Right lobe of liver (tissue), 6 donors: ENCODE data around the gene CARMIL1. TPM values are rescaled to one million over a fixed set of nuclear protein-coding genes. Genes with fewer than 3 reads are reported as not detected.

Experiments used
- ATAC-seq, 4 donors: fragments of 200-7000 bp; cut with Tn5 transposase; one replicate each; pipeline ENCODE4 v1.9.1; 2020; ENCODE audit warnings: mild to moderate bottlenecking in 4 of 4, moderate library complexity in 4 of 4
- DNase-seq, 3 donors: peaks; one replicate each; pipeline ENCODE4 v3.0.0-alpha.2; 2020
- H3K27ac ChIP-seq, 3 donors: fragments of 200-600 bp; one replicate each; pipeline ENCODE4 v1.8.0; 2022
- H3K27me3 ChIP-seq, 2 donors: fragments of 200-600 bp; one replicate each; pipeline ENCODE4 v1.8.0; 2022
- H3K36me3 ChIP-seq, 4 donors: fragments of 200-600 bp; sonication (generic) in 1 of 4; one replicate each; pipeline versions ENCODE4 v1.5.1 to v1.8.0; 2017 to 2022; ENCODE audit warnings: control low read depth in 1 of 4
- H3K4me1 ChIP-seq, 4 donors: fragments of 200-600 bp; sonication (generic) in 1 of 4; one replicate each; pipeline versions ENCODE4 v1.5.1 to v1.8.0; 2017 to 2022; ENCODE audit warnings: control low read depth in 1 of 4
- H3K4me3 ChIP-seq, 3 donors: fragments of 200-600 bp; one replicate each; pipeline ENCODE4 v1.8.0; 2022
- H3K9me3 ChIP-seq, 4 donors: fragments of 200-600 bp; sonication (generic) in 1 of 4; one replicate each; pipeline versions ENCODE4 v1.5.1 to v1.8.0; 2017 to 2022; ENCODE audit warnings: control low read depth in 1 of 4
- CTCF ChIP-seq, 4 donors: fragments of 200-600 bp in 3 of 4; fragments of 450-650 bp in 1 of 4; IDR thresholded peaks; one replicate each; pipeline versions ENCODE4 v1.5.1 to v1.8.0; 2016 to 2022; ENCODE audit warnings: antibody characterized with exemption in 4 of 4, mild to moderate bottlenecking in 2 of 4
- POLR2A ChIP-seq: fragments of 450-650 bp; IDR thresholded peaks from one replicate; pipeline ENCODE4 v1.6.1; 2017; ENCODE audit warnings: antibody characterized with exemption, mild to moderate bottlenecking
- WGBS: methylation state at CpG from one replicate; pipeline ENCODE4 v1.1.6; 2018; ENCODE audit warnings: low coverage, low lambda C conversion rate; ENCODE audit not compliant: insufficient coverage; ENCODE audit errors: missing lambda C conversion rate; 5-methylcytosine and 5-hydroxymethylcytosine counted together
- intact Hi-C, 2 donors: fragments of 100-400 bp; cut with DNase I; formaldehyde crosslinking; loops; one replicate each; pipeline versions ENCODE4 v1.11.2 to v1.14.1; 2022
- total RNA-seq, 6 experiments: library from RNA; depleted of rRNA in 2 of 6; stranded (reverse); fragments of >200 nt in 2 of 6; fragmentation: NEBNext Ultra II Directional in 3 of 6; extraction: Animal tissue kit (Norgen Biotek cat#: 25700) in 3 of 6; gene quantifications; one replicate each; pipeline versions ENCODE4 v1.1.0 to v1.2.4, GENCODE V29; 2016 to 2023
- donor health status: DM: no; HTN: yes; CAD: no.
- donor health status: DM: no; HTN: no; CAD: no.
- donor health status: DM: no; HTN: no; CAD: no.
- donor health status: DM: no; HTN: yes; CAD: no.
- donor health status: DM: no; HTN: yes; CAD: no.

Gene CARMIL1
- total RNA-seq, 6 experiments from 2014 or later = 3.3 to 8.6 (median 4.6) TPM

DNA sequence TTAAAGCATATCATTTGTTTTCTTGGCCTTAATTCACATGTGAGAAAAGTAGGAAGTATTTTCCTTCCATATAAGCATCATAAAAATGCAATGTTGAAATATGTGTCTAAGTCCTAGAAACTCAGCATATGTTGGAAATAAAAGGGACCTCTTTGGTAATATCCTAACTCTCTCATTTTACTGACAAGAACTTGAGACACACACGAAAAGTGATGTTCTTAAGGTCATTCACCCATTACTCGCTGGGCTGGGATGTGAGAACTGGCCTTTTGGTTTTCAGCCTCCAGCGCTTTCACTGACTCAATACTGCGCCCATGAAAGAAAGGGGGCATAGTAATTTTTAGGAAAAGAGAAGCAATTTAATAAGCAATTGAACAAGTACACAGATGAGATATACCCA, 219.3 kb downstream of the CARMIL1 start:
- DNase-seq (no peak), ATAC-seq (no peak)
- H3K9me3 ChIP-seq = no peaks in the 10 kb centered on the region
- no peak overlapping the region for H3K4me3 ChIP-seq
- intact Hi-C loops = loop anchor here in 1 of 2 donors (10.0 kb wide), 1 partner anchor 224 kb away; the partner anchor contains the start of gene CARMIL1
- no peaks in the 10 kb centered on the region for H3K4me1 ChIP-seq
- TF ChIP-seq POLR2A = no peak
- no peak for TF ChIP-seq CTCF (IDR thresholded peaks at IDR 0.05)
- no peak overlapping the region for H3K27ac ChIP-seq
- no peaks in the 10 kb centered on the region for H3K36me3 ChIP-seq
- WGBS = 61% methylated on average over 4 of the region's 4 CpGs
- no peaks in the 10 kb centered on the region for H3K27me3 ChIP-seq

DNA sequence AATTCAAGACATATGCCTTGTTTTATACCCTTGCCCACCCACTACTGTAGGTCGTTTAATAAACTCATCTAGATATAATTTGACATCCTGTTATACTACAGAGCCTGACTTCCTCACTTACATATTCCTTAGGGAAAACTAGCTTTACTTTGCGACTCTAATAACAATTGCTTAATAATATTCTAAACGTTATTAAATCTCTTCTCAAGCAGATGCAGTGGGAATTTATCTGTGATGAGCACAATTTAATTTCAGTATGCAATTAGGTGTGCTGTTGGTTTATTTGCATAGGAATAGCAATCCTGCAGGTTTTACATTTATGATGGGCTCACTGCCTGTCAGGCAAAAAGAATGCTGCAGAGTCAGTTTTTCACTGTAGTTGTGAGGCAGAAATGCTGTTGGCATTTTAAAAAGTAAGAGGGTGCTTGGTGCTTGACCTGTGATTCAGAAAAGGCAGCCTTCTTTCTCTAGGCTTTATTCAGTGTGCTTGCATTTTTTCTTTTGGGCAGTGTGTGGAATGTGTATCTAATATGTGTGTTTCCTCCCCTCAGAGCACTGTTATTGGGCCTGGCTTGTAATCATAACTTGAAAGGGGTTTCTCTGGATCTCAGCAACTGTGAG, 220.6 kb downstream of the CARMIL1 start:
- intact Hi-C loops = loop anchor here in 1 of 2 donors (10.0 kb wide), 1 partner anchor 225 kb away; the partner anchor contains the start of gene CARMIL1
- WGBS = 63% methylated on average over 3 of the region's 3 CpGs
- no peak for DNase-seq
- H3K27ac ChIP-seq = no peak overlapping the region
- no peaks in the 10 kb centered on the region for H3K4me1 ChIP-seq
- no peak for ATAC-seq
- no peaks in the 10 kb centered on the region for H3K27me3 ChIP-seq
- no peaks in the 10 kb centered on the region for H3K9me3 ChIP-seq
- no peak for TF ChIP-seq CTCF (IDR thresholded peaks at IDR 0.05)
- no peak for TF ChIP-seq POLR2A
- no peak overlapping the region for H3K4me3 ChIP-seq
- no peaks in the 10 kb centered on the region for H3K36me3 ChIP-seq

- H3K27ac ChIP-seq = no peak overlapping the region
- intact Hi-C loops = no loop called here
- no peak overlapping the region for H3K4me3 ChIP-seq
- TF ChIP-seq CTCF (IDR thresholded peaks at IDR 0.05) = no peak
- TF ChIP-seq POLR2A = no peak
- WGBS = 89% methylated on average over 4 of the region's 6 CpGs
- no peaks in the 10 kb centered on the region for H3K36me3 ChIP-seq
- no peaks in the 10 kb centered on the region for H3K27me3 ChIP-seq
- H3K9me3 ChIP-seq = no peaks in the 10 kb centered on the region
- no peaks in the 10 kb centered on the region for H3K4me1 ChIP-seq
- no peak for ATAC-seq
- DNase-seq = no peak
These were observed 224.5 kb downstream of the CARMIL1 start for GRCh38 chr6:25503686-25504085.

DNA sequence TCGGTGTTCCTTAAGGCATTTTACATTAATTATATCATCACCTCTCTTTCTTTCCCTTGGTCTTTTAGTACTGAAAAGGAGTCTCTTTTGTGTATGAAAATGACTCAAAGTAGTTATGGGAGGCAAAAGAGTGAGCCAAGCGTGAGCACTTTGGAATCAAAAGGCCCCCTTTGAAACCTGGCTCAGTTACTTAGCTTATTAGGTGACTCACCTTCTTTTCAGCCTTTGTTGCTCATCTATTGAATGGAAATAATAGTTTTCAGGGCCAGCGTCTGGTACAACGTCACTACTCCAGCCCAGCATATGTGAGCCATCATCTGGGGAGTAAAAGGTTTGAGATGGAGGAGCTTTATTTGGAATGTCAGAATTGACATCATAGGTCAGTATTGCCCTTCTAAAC, 225.5 kb downstream of the CARMIL1 start:
- WGBS = 93% methylated on average over 4 of the region's 4 CpGs
- Histone ChIP-seq H3K36me3 (no peaks in the 10 kb centered on the region), H3K4me3 (no peak overlapping the region), H3K9me3 (no peaks in the 10 kb centered on the region), H3K27me3 (no peaks in the 10 kb centered on the region), H3K27ac (no peak overlapping the region), H3K4me1 (no peaks in the 10 kb centered on the region)
- no peak for DNase-seq
- TF ChIP-seq CTCF (IDR thresholded peaks at IDR 0.05) (no peak), POLR2A (no peak)
- intact Hi-C loops = no loop called here
- ATAC-seq = no peak
